ENCODE measurements around the gene GOLGA8O.
"Not testable (repeated sequence)": the region's sequence is repeated elsewhere in the genome, so short reads cannot be mapped to it uniquely, and the experiment has no call there.

Gene GOLGA8O

GRCh38 chr15:32455534-32455933 lies at the start of gene GOLGA8O:
GOLGA8O (minus strand) TSS chr15:32455634; CDS start chr15:32455536, 98 bp downstream.
- DNase-seq (ENCODE audit: low read depth) = not testable (repeated sequence)

GRCh38 chr15:32504152-32504811 lies 48.8 kb upstream of the GOLGA8O start:
- not testable (repeated sequence) for DNase-seq (ENCODE audit: low read depth)

- not testable (repeated sequence) for DNase-seq (ENCODE audit: low read depth)
Observed at GRCh38 chr15:32502946-32503345, 47.5 kb upstream of the GOLGA8O start.

- not testable (repeated sequence) for DNase-seq (ENCODE audit: low read depth)
Observed at GRCh38 chr15:32492768-32493167, 37.3 kb upstream of the GOLGA8O start.

GRCh38 chr15:32486474-32486873 lies 31.0 kb upstream of the GOLGA8O start:
- DNase-seq (ENCODE audit: low read depth) = not testable (repeated sequence)

GRCh38 chr15:32483377-32483776 lies 27.9 kb upstream of the GOLGA8O start:
- not testable (repeated sequence) for DNase-seq (ENCODE audit: low read depth)

- DNase-seq (ENCODE audit: low read depth) = not testable (repeated sequence)
Observed at GRCh38 chr15:32481683-32482082, 26.2 kb upstream of the GOLGA8O start.

- DNase-seq (ENCODE audit: low read depth) = not testable (repeated sequence)
Observed at GRCh38 chr15:32468076-32468475, 12.6 kb upstream of the GOLGA8O start.

GRCh38 chr15:32440445-32440977 lies 14.9 kb downstream of the GOLGA8O start:
- DNase-seq (ENCODE audit: low read depth) = not testable (repeated sequence)

- not testable (repeated sequence) for DNase-seq (ENCODE audit: low read depth)
Observed at GRCh38 chr15:32434102-32434963, 21.1 kb downstream of the GOLGA8O start.

- DNase-seq (ENCODE audit: low read depth) = not testable (repeated sequence)
Observed at GRCh38 chr15:32427635-32428034, 27.8 kb downstream of the GOLGA8O start.

- not testable (repeated sequence) for DNase-seq (ENCODE audit: low read depth)
Observed at GRCh38 chr15:32426511-32426910, 28.9 kb downstream of the GOLGA8O start.

GRCh38 chr15:32407903-32408302 lies 47.5 kb downstream of the GOLGA8O start:
- not testable (repeated sequence) for DNase-seq (ENCODE audit: low read depth)

- DNase-seq (ENCODE audit: low read depth) = not testable (repeated sequence)
Observed at GRCh38 chr15:32403192-32403591, 52.2 kb downstream of the GOLGA8O start, which contains the start of gene GOLGA8K. GOLGA8K (minus strand) TSS chr15:32403292; CDS start chr15:32403194, 98 bp downstream.

- not testable (repeated sequence) for DNase-seq (ENCODE audit: low read depth)
Observed at GRCh38 chr15:32396522-32396921, 58.9 kb downstream of the GOLGA8O start.

All from stimulated activated CD8-positive, alpha-beta memory T cell treated with anti-CD3 and anti-CD28 coated beads, Interleukin-15, amount 100 ng/mL, for 24 hours (primary cell).